PC-9 (cell line): ENCODE measurements around the gene DDRGK1. TPM values are rescaled to one million over a fixed set of nuclear protein-coding genes. Genes with fewer than 3 reads are reported as not detected.

Source experiments
- BruUV-seq: library from RNA; stranded (reverse); fragments of 400-500 nt; replicated peaks from 2 replicates; lab custom pipeline; 2021; lab: Mats Ljungman, UMichigan
- CTCF ChIA-PET: fragments of 300-600 bp; sonication (Branson Sonifier 250); formaldehyde crosslinking; loops from one replicate; lab custom pipeline; 2022; ENCODE audit warnings: antibody characterized with exemption; lab: Charles Lee
- POLR2A ChIA-PET: fragments of 300-600 bp; sonication (Branson Sonifier 250); formaldehyde crosslinking; loops from one replicate; lab custom pipeline; 2022; ENCODE audit warnings: antibody characterized with exemption; ENCODE audit not compliant: unreplicated experiment; lab: Charles Lee
- DNase-seq, 2 experiments: peaks; one replicate each; pipeline versions ENCODE4 v3.0.0 to v3.0.0-alpha.2; 2015 to 2022; ENCODE audit warnings: mixed read lengths in 1 of 2
- H2AFZ ChIP-seq: fragments of 200-600 bp; sonication (generic); 2 replicates; pipeline ENCODE4 v1.8.1; 2017; ENCODE audit warnings: antibody characterized with exemption
- H3F3A ChIP-seq: fragments of 200-600 bp; sonication (generic); 2 replicates; pipeline ENCODE4 v1.8.1; 2017; ENCODE audit warnings: antibody characterized with exemption, mild to moderate bottlenecking, low read depth; ENCODE audit not compliant: insufficient read depth
- H3K27ac ChIP-seq: fragments of 200-600 bp; sonication (generic); 2 replicates; pipeline ENCODE4 v1.6.1; 2016; ENCODE audit warnings: mixed run types
- H3K27me3 ChIP-seq: fragments of 200-600 bp; sonication (generic); 2 replicates; pipeline ENCODE4 v1.6.1; 2016; ENCODE audit warnings: low read depth, mixed run types; ENCODE audit not compliant: insufficient read depth
- H3K36me3 ChIP-seq: fragments of 200-600 bp; sonication (generic); 2 replicates; pipeline ENCODE4 v1.6.1; 2016; ENCODE audit warnings: low read depth, mixed run types
- H3K4me1 ChIP-seq: fragments of 200-600 bp; sonication (generic); replicated peaks from 2 replicates; pipeline ENCODE4 v1.6.1; 2016; ENCODE audit warnings: mixed run types; ENCODE audit not compliant: insufficient read depth
- H3K4me2 ChIP-seq: fragments of 200-600 bp; sonication (generic); 2 replicates; pipeline ENCODE4 v1.6.1; 2017; ENCODE audit warnings: mixed run types
- H3K4me3 ChIP-seq: fragments of 200-600 bp; sonication (generic); 2 replicates; pipeline ENCODE4 v1.6.1; 2016; ENCODE audit warnings: mixed run types
- H3K79me2 ChIP-seq: fragments of 200-600 bp; sonication (generic); 2 replicates; pipeline ENCODE4 v1.6.1; 2017; ENCODE audit warnings: low read depth, mixed run types
- H3K9me2 ChIP-seq: fragments of 200-600 bp; sonication (generic); 2 replicates; pipeline ENCODE4 v1.8.1; 2017; ENCODE audit warnings: mild to moderate bottlenecking; ENCODE audit not compliant: insufficient read depth
- H3K9me3 ChIP-seq: fragments of 200-600 bp; sonication (generic); 2 replicates; pipeline ENCODE4 v1.8.1; 2016; ENCODE audit warnings: low read depth; ENCODE audit not compliant: insufficient read depth
- H4K20me1 ChIP-seq: fragments of 200-600 bp; sonication (generic); 2 replicates; pipeline ENCODE4 v1.8.1; 2017; ENCODE audit not compliant: insufficient read depth
- CTCF ChIP-seq: fragments of 200-600 bp; sonication (generic); conservative IDR thresholded peaks from 2 replicates; pipeline ENCODE4 v1.6.1; 2017; ENCODE audit warnings: mixed run types, antibody characterized with exemption, mild to moderate bottlenecking, moderate library complexity
- EZH2 ChIP-seq: fragments of 200-600 bp; sonication (generic); IDR thresholded peaks from 2 replicates; pipeline ENCODE4 v1.8.0; 2017; ENCODE audit warnings: antibody characterized with exemption, low read depth
- intact Hi-C: fragments of 100-400 bp; cut with micrococcal nuclease; formaldehyde crosslinking; loops from one replicate; pipeline ENCODE4 v1.10.0; 2022; ENCODE audit not compliant: unreplicated experiment
- total RNA-seq: library from RNA; stranded (reverse); gene quantifications from 2 replicates; pipeline ENCODE4 v1.2.3, GENCODE V29; 2021

The DDRGK1 gene
- total RNA-seq, 1 experiment from 2014 or later = 70.4 TPM

GRCh38 chr20:3166913-3167342 lies 37.6 kb downstream of the DDRGK1 start:
- H3K79me2 ChIP-seq = no peaks in the 10 kb centered on the region
- no peaks in the 10 kb centered on the region for H3K4me1 ChIP-seq
- H3K9me2 ChIP-seq = no peaks in the 10 kb centered on the region
- POLR2A ChIA-PET = interaction anchor here (0.7 kb wide), 1 partner anchor 159 kb away, joined by 3 read pairs; no protein-coding TSS in a partner anchor
- no peak overlapping the region for H3K4me3 ChIP-seq
- no peaks in the 10 kb centered on the region for H3K36me3 ChIP-seq
- no peak overlapping the region for H3K4me2 ChIP-seq
- H3K27ac ChIP-seq = no peak overlapping the region
- H4K20me1 ChIP-seq = no peaks in the 10 kb centered on the region
- no peak for DNase-seq
- no peaks in the 10 kb centered on the region; the same call in 1 of the 2 replicates for H3F3A ChIP-seq
- H3K27me3 ChIP-seq = no peaks in the 10 kb centered on the region
- intact Hi-C loops = no loop called here
- CTCF ChIA-PET = interaction anchor here (0.5 kb wide), 1 partner anchor 151 kb away, joined by 3 read pairs; no protein-coding TSS in a partner anchor
- no peak for TF ChIP-seq EZH2
- BruUV-seq = no TSS peak
- no peaks in the 10 kb centered on the region for H3K9me3 ChIP-seq
- H2AFZ ChIP-seq = no peak overlapping the region

- DNase-seq = no peak
- H4K20me1 ChIP-seq = no peaks in the 10 kb centered on the region
- H3K36me3 ChIP-seq = no peaks in the 10 kb centered on the region
- TF ChIP-seq CTCF = no peak
- TF ChIP-seq EZH2 = no peak
- no TSS peak for BruUV-seq
- H3K9me3 ChIP-seq = no peaks in the 10 kb centered on the region
- H2AFZ ChIP-seq = no peak overlapping the region
- ChIA-PET POLR2A (no interaction called here), CTCF (no interaction called here)
- H3K4me1 ChIP-seq = no peaks in the 10 kb centered on the region
- H3F3A ChIP-seq = no peaks in the 10 kb centered on the region
- H3K27ac ChIP-seq = no peak overlapping the region
- no peak overlapping the region for H3K4me2 ChIP-seq
- no peak overlapping the region for H3K4me3 ChIP-seq
- intact Hi-C loops = no loop called here
- no peaks in the 10 kb centered on the region for H3K79me2 ChIP-seq
- no peaks in the 10 kb centered on the region for H3K9me2 ChIP-seq
- H3K27me3 ChIP-seq = no peaks in the 10 kb centered on the region
These were observed 38.1 kb downstream of the DDRGK1 start for GRCh38 chr20:3166338-3166912.

- CTCF ChIA-PET = no interaction called here
- no peak overlapping the region for H3K4me2 ChIP-seq
- no peak overlapping the region for H3K4me3 ChIP-seq
These were observed 38.8 kb downstream of the DDRGK1 start for GRCh38 chr20:3165473-3166337.

More at GRCh38 chr20:3165473-3166337, 38.8 kb downstream of the DDRGK1 start:
- no peaks in the 10 kb centered on the region for H3K27me3 ChIP-seq
- intact Hi-C loops = no loop called here
- H3K4me1 ChIP-seq = no peaks in the 10 kb centered on the region
- H2AFZ ChIP-seq = no peak overlapping the region
- DNase-seq = no peak
- TF ChIP-seq EZH2 (no peak), CTCF (no peak)
- no peaks in the 10 kb centered on the region for H4K20me1 ChIP-seq
- no peaks in the 10 kb centered on the region for H3F3A ChIP-seq
- BruUV-seq = no TSS peak
- H3K79me2 ChIP-seq = no peaks in the 10 kb centered on the region
- no peaks in the 10 kb centered on the region for H3K9me2 ChIP-seq
- H3K36me3 ChIP-seq = no peaks in the 10 kb centered on the region
- H3K9me3 ChIP-seq = no peaks in the 10 kb centered on the region
- POLR2A ChIA-PET = no interaction called here
- no peak overlapping the region for H3K27ac ChIP-seq
